ENCODE measurements around the gene BABAM2. TPM values are rescaled to one million over a fixed set of nuclear protein-coding genes. Genes with fewer than 3 reads are reported as not detected.

The BABAM2 gene
- total and polyA plus RNA-seq, 4 donors, result 9.9 to 17.0 (median 13.9) TPM

- Histone ChIP-seq H3K36me3 (ENCODE audit: control insufficient read depth in 4 of 4, insufficient read depth in 3 of 4, low read depth in 1 of 4, low read length in 3 of 4) (no peaks in the 10 kb centered on the region), H3K27me3 (ENCODE audit: control insufficient read depth in 4 of 4, insufficient read depth in 4 of 4, low read length in 3 of 4) (no peaks in the 10 kb centered on the region), H3K4me3 (ENCODE audit: low read depth in 1 of 3, low read length in 3 of 3) (no peak overlapping the region), H3K9me3 (ENCODE audit: control insufficient read depth in 4 of 4, low read length in 3 of 4) (no peaks in the 10 kb centered on the region), H3K4me1 (ENCODE audit: control insufficient read depth in 4 of 4, insufficient read depth in 4 of 4, low read length in 3 of 4) (no peaks in the 10 kb centered on the region), H3K27ac (ENCODE audit: low read depth in 1 of 2, low read length in 2 of 2) (no peak overlapping the region), H3K9ac (ENCODE audit: low read depth in 1 of 2, low read length in 2 of 2) (no peak overlapping the region)
- no peak for TF ChIP-seq HNF4A (conservative IDR thresholded peaks at IDR 0.05)
- TF ChIP-seq MAX (IDR thresholded peaks at IDR 0.05), result no peak
- no peak for TF ChIP-seq HNF4G (IDR thresholded peaks at IDR 0.05)
- TF ChIP-seq EGR1 (IDR thresholded peaks at IDR 0.05; ENCODE audit: low read depth in 2 of 2), result no peak
- TF ChIP-seq REST (IDR thresholded peaks at IDR 0.05), result no peak
- TF ChIP-seq JUND (IDR thresholded peaks at IDR 0.05), result no peak
- no peak for TF ChIP-seq FOXA2 (IDR thresholded peaks at IDR 0.05)
- no peak for TF ChIP-seq YY1 (IDR thresholded peaks at IDR 0.05)
- TF ChIP-seq RXRA (IDR thresholded peaks at IDR 0.05), result no peak
- no peak for TF ChIP-seq SP1 (IDR thresholded peaks at IDR 0.05)
- TF ChIP-seq TAF1 (conservative IDR thresholded peaks at IDR 0.05), result no peak
- TF ChIP-seq FOXA1 (IDR thresholded peaks at IDR 0.05), result no peak
- no peak for TF ChIP-seq ZBTB33 (IDR thresholded peaks at IDR 0.05)
- no peak for TF ChIP-seq CTCF (IDR thresholded peaks at IDR 0.05; ENCODE audit: low read depth, low read length, missing input control)
- no peak for TF ChIP-seq GABPA (IDR thresholded peaks at IDR 0.05 in 1 of 2, conservative IDR thresholded peaks at IDR 0.05 in 1 of 2)
- no peak for TF ChIP-seq RAD21 (IDR thresholded peaks at IDR 0.05)
- no peak for TF ChIP-seq NR2F2 (IDR thresholded peaks at IDR 0.05)
- no peak for TF ChIP-seq ATF3 (IDR thresholded peaks at IDR 0.05)
- no peak for DNase-seq (ENCODE audit: low spot score)
- WGBS, result 94% methylated on average over 2 of the region's 2 CpGs
These were observed 156.4 kb downstream of the BABAM2 start for GRCh38 chr2:28046921-28047320.

Data from liver (tissue), 9 donors.